ENCODE data around the gene RFTN1. TPM values are rescaled to one million over a fixed set of nuclear protein-coding genes. Genes with fewer than 3 reads are reported as not detected.

The RFTN1 gene
- total and polyA plus RNA-seq, 2 donors (not counting 3 experiments of a cell fraction or from before 2014, with no cell fraction given) = 40.3 to 43.3 TPM

DNA sequence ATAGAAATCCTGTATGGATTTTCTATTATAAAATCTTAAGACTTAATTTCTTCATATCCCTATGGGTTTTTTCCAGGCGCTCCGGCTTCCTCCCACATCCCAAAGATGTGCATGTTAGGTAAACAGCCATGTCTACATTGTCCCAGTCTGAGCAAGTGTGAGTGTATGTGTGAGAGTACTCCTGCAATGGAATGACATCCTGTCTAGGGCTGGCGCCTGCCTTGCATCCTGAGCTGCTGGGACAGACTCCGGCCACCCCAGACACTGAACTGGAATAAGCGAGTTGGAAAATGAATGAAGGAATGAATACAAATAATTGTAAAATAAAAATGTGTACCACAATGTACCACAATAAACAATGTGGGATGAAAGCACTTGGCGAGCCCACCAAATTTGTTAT lies 69.2 kb downstream of the RFTN1 start:
- ChIA-PET POLR2A (no interaction called here), CTCF (no interaction called here)
- H3K4me2 ChIP-seq (ENCODE audit: insufficient read depth, low read length) = no peak overlapping the region
- TF ChIP-seq, protein P1, sequence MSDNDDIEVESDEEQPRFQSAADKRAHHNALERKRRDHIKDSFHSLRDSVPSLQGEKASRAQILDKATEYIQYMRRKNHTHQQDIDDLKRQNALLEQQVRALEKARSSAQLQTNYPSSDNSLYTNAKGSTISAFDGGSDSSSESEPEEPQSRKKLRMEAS (IDR thresholded peaks at IDR 0.05; ENCODE audit: insufficient read depth, insufficient read length) = no peak
- TF ChIP-seq FOS (IDR thresholded peaks at IDR 0.05; ENCODE audit: borderline replicate concordance, insufficient read depth, low read length) (no peak), MYC (IDR thresholded peaks at IDR 0.05; ENCODE audit: low read depth, low read length) (no peak), GATA2 (IDR thresholded peaks at IDR 0.05; ENCODE audit: insufficient read depth, insufficient read length, low read depth, low read length) (no peak), JUN (IDR thresholded peaks at IDR 0.05; ENCODE audit: borderline replicate concordance, insufficient read depth, insufficient read length, low read depth) (no peak), EZH2 (IDR thresholded peaks at IDR 0.05; ENCODE audit: borderline replicate concordance, low read depth, low read length, severe bottlenecking) (no peak), POLR2A (IDR thresholded peaks at IDR 0.05; ENCODE audit: low read depth, low read length) (no peak), POLR2AphosphoS5 (IDR thresholded peaks at IDR 0.05; ENCODE audit: insufficient read depth, low read depth, low read length) (no peak)
- TF ChIP-seq, protein P2, sequence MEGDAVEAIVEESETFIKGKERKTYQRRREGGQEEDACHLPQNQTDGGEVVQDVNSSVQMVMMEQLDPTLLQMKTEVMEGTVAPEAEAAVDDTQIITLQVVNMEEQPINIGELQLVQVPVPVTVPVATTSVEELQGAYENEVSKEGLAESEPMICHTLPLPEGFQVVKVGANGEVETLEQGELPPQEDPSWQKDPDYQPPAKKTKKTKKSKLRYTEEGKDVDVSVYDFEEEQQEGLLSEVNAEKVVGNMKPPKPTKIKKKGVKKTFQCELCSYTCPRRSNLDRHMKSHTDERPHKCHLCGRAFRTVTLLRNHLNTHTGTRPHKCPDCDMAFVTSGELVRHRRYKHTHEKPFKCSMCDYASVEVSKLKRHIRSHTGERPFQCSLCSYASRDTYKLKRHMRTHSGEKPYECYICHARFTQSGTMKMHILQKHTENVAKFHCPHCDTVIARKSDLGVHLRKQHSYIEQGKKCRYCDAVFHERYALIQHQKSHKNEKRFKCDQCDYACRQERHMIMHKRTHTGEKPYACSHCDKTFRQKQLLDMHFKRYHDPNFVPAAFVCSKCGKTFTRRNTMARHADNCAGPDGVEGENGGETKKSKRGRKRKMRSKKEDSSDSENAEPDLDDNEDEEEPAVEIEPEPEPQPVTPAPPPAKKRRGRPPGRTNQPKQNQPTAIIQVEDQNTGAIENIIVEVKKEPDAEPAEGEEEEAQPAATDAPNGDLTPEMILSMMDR (IDR thresholded peaks at IDR 0.05; ENCODE audit: extremely low read depth in 1 of 2, insufficient read depth in 1 of 2, low read depth in 1 of 2, low read length in 2 of 2) = no peak
- no peak overlapping the region for H3K4me3 ChIP-seq (replicated peaks in 1 of 3; ENCODE audit: insufficient read depth in 1 of 3, low read depth in 1 of 3, low read length in 3 of 3)
- H2AFZ ChIP-seq (ENCODE audit: low read depth, low read length) = no peak overlapping the region
- H3K4me1 ChIP-seq (ENCODE audit: control insufficient read depth, extremely low read depth, insufficient read depth, low read length) = no peaks in the 10 kb centered on the region
- dilution Hi-C loops (cut with MboI; ENCODE audit: extremely low pct_ligation_motif_present, low sequenced_read_pairs) (no loop called here), intact Hi-C loops (cut with micrococcal nuclease) (no loop called here)
- FAIRE-seq (no peak), DNase-seq (ENCODE audit: low read depth, low spot score) (no peak)
- H4K20me1 ChIP-seq (replicated peaks; ENCODE audit: control insufficient read depth, extremely low read depth, insufficient read depth, low read length) = no peaks in the 10 kb centered on the region
- no peaks in the 10 kb centered on the region for H3K27me3 ChIP-seq (ENCODE audit: control insufficient read depth in 2 of 2, insufficient read depth in 2 of 2, low read length in 2 of 2)
- H3K9me3 ChIP-seq (replicated peaks; ENCODE audit: control insufficient read depth, insufficient read depth, low read length) = no peaks in the 10 kb centered on the region
- H3K79me2 ChIP-seq (ENCODE audit: control insufficient read depth, insufficient read depth, low read length) = no peaks in the 10 kb centered on the region
- BruUV-seq (replicated peaks) = no TSS peak
- no peak overlapping the region for H3K9ac ChIP-seq (replicated peaks; ENCODE audit: extremely low read depth, insufficient read depth, low read length)
- H3K9me1 ChIP-seq (replicated peaks; ENCODE audit: control insufficient read depth, extremely low read depth, insufficient read depth, low read length) = no peaks in the 10 kb centered on the region
- no peaks in the 10 kb centered on the region for H3K36me3 ChIP-seq (ENCODE audit: control insufficient read depth in 2 of 2, extremely low read depth in 1 of 2, insufficient read depth in 2 of 2, low read length in 2 of 2)
- H3K27ac ChIP-seq (ENCODE audit: insufficient read depth, low read depth, low read length) = no peak overlapping the region
